Measurements from ENCODE around the gene FCRL1. TPM values are rescaled to one million over a fixed set of nuclear protein-coding genes. Genes with fewer than 3 reads are reported as not detected.

The FCRL1 gene
- 10 to 100 TPM in 1 of 5 donors, 1 to 10 TPM in 4; 2.4 to 11.9 (median 4.9) TPM for total RNA-seq
- total RNA-seq (2013), result 11.4 TPM
- total RNA-seq, result 0 to 4.0 (median 0.91) reads per million in 29 experiments

- no peaks in the 10 kb centered on the region for H3K9me3 ChIP-seq
- ChIA-PET POLR2A (no interaction called here), CTCF (no interaction called here)
- no peak within 1 kb of the TSS for H3K27ac Mint-ChIP-seq
- ATAC-seq (replicated peaks in 1 of 4) (no peak), DNase-seq (no peak)
- no peaks in the 10 kb centered on the region for H3K4me1 ChIP-seq (ENCODE audit: control insufficient read depth in 1 of 2, extremely low read depth in 1 of 2, insufficient read depth in 2 of 2, low read length in 2 of 2)
- H3K9me3 Mint-ChIP-seq, result no peaks in the 10 kb centered on the region
- peaks cover 0 to 3% (median 2%) of the 10 kb centered on the region in 3 donors for H3K4me1 Mint-ChIP-seq
- H3K36me3 ChIP-seq (ENCODE audit: control insufficient read depth in 2 of 2, extremely low read depth in 1 of 2, insufficient read depth in 1 of 2, low read length in 1 of 2), result no peaks in the 10 kb centered on the region
- H3K4me3 ChIP-seq (ENCODE audit: control insufficient read depth in 1 of 2, extremely low read depth in 1 of 2, low read length in 1 of 2), result no peak within 1 kb of the TSS
- H3K27ac ChIP-seq (ENCODE audit: low read length), result no peak within 1 kb of the TSS
- WGBS (ENCODE audit: insufficient coverage), result no CpG with 5 or more reads among the region's 3 CpGs
- H3K27me3 ChIP-seq (replicated peaks in 1 of 2; ENCODE audit: control insufficient read depth in 2 of 2, extremely low read depth in 1 of 2, insufficient read depth in 2 of 2, low read length in 1 of 2), result peaks cover 0 to 2% of the 10 kb centered on the region in 2 experiments
- peaks cover 6 to 12% of the 10 kb centered on the region in 2 donors for H3K27me3 Mint-ChIP-seq
- H3K36me3 Mint-ChIP-seq, result no peaks in the 10 kb centered on the region
- H3K4me3 Mint-ChIP-seq, result no peak within 1 kb of the TSS
Measured at GRCh38 chr1:157819896-157820295, at the start of gene FCRL1. FCRL1 (minus strand) TSS chr1:157820120; CDS start chr1:157820037, 83 bp downstream.

- H3K27ac ChIP-seq (ENCODE audit: low read length), result no peak overlapping the region
- no peaks in the 10 kb centered on the region for H3K4me1 Mint-ChIP-seq
- no peaks in the 10 kb centered on the region for H3K9me3 Mint-ChIP-seq
- peaks cover 0 to 3% of the 10 kb centered on the region in 2 experiments for H3K27me3 ChIP-seq (replicated peaks in 1 of 2; ENCODE audit: control insufficient read depth in 2 of 2, extremely low read depth in 1 of 2, insufficient read depth in 2 of 2, low read length in 1 of 2)
- no peak overlapping the region for H3K27ac Mint-ChIP-seq
- peaks cover 12 to 15% of the 10 kb centered on the region in 2 donors for H3K27me3 Mint-ChIP-seq
- ATAC-seq (replicated peaks in 1 of 4) (no peak), DNase-seq (no peak)
- no peaks in the 10 kb centered on the region for H3K4me1 ChIP-seq (ENCODE audit: control insufficient read depth in 1 of 2, extremely low read depth in 1 of 2, insufficient read depth in 2 of 2, low read length in 2 of 2)
- H3K4me3 ChIP-seq (ENCODE audit: control insufficient read depth in 1 of 2, extremely low read depth in 1 of 2, low read length in 1 of 2), result no peak overlapping the region
- H3K4me3 Mint-ChIP-seq, result no peak overlapping the region
- no CpG with 5 or more reads among the region's 1 CpG for WGBS (ENCODE audit: insufficient coverage)
- no peaks in the 10 kb centered on the region for H3K9me3 ChIP-seq
- ChIA-PET POLR2A (no interaction called here), CTCF (no interaction called here)
- no peaks in the 10 kb centered on the region for H3K36me3 Mint-ChIP-seq
- H3K36me3 ChIP-seq (ENCODE audit: control insufficient read depth in 2 of 2, extremely low read depth in 1 of 2, insufficient read depth in 1 of 2, low read length in 1 of 2), result no peaks in the 10 kb centered on the region
Measured at GRCh38 chr1:157868654-157869053, 48.7 kb upstream of the FCRL1 start.

- ChIA-PET POLR2A (no interaction called here), CTCF (interaction anchor here in 1 of 2 donors (0.7 kb wide), 1 partner anchor 288 kb away, joined by 3 read pairs; no protein-coding TSS in a partner anchor)
- no peaks in the 10 kb centered on the region for H3K36me3 Mint-ChIP-seq
- H3K27me3 ChIP-seq (replicated peaks in 1 of 2; ENCODE audit: control insufficient read depth in 2 of 2, extremely low read depth in 1 of 2, insufficient read depth in 2 of 2, low read length in 1 of 2), result no peaks in the 10 kb centered on the region
- no peaks in the 10 kb centered on the region for H3K36me3 ChIP-seq (ENCODE audit: control insufficient read depth in 2 of 2, extremely low read depth in 1 of 2, insufficient read depth in 1 of 2, low read length in 1 of 2)
- no peaks in the 10 kb centered on the region for H3K4me1 ChIP-seq (ENCODE audit: control insufficient read depth in 1 of 2, extremely low read depth in 1 of 2, insufficient read depth in 2 of 2, low read length in 2 of 2)
- no peak overlapping the region for H3K4me3 Mint-ChIP-seq
- ATAC-seq (replicated peaks in 1 of 4) (no peak), DNase-seq (no peak)
- H3K4me3 ChIP-seq (ENCODE audit: control insufficient read depth in 1 of 2, extremely low read depth in 1 of 2, low read length in 1 of 2), result no peak overlapping the region
- H3K27ac Mint-ChIP-seq, result no peak overlapping the region
- H3K9me3 Mint-ChIP-seq, result no peaks in the 10 kb centered on the region
- no peaks in the 10 kb centered on the region for H3K4me1 Mint-ChIP-seq
- peaks cover 4 to 7% of the 10 kb centered on the region in 2 donors for H3K27me3 Mint-ChIP-seq
- no peak overlapping the region for H3K27ac ChIP-seq (ENCODE audit: low read length)
- no peaks in the 10 kb centered on the region for H3K9me3 ChIP-seq
- 62% methylated on average over 5 of the region's 6 CpGs for WGBS (ENCODE audit: insufficient coverage)
Measured at GRCh38 chr1:157862114-157863070, 42.5 kb upstream of the FCRL1 start.

- CTCF ChIA-PET, result no interaction called here
- Mint-ChIP-seq H3K27ac (no peak overlapping the region), H3K9me3 (no peaks in the 10 kb centered on the region), H3K27me3 (peaks cover 0 to 12% of the 10 kb centered on the region in 2 donors), H3K4me3 (no peak overlapping the region), H3K4me1 (no peaks in the 10 kb centered on the region), H3K36me3 (no peaks in the 10 kb centered on the region)
- DNase-seq (no peak), ATAC-seq (replicated peaks in 1 of 4) (no peak)
- Histone ChIP-seq H3K27me3 (replicated peaks in 1 of 2; ENCODE audit: control insufficient read depth in 2 of 2, extremely low read depth in 1 of 2, insufficient read depth in 2 of 2, low read length in 1 of 2) (no peaks in the 10 kb centered on the region), H3K9me3 (no peaks in the 10 kb centered on the region), H3K36me3 (ENCODE audit: control insufficient read depth in 2 of 2, extremely low read depth in 1 of 2, insufficient read depth in 1 of 2, low read length in 1 of 2) (no peaks in the 10 kb centered on the region), H3K27ac (ENCODE audit: low read length) (no peak overlapping the region), H3K4me1 (ENCODE audit: control insufficient read depth in 1 of 2, extremely low read depth in 1 of 2, insufficient read depth in 2 of 2, low read length in 2 of 2) (no peaks in the 10 kb centered on the region), H3K4me3 (ENCODE audit: control insufficient read depth in 1 of 2, extremely low read depth in 1 of 2, low read length in 1 of 2) (no peak overlapping the region)
- 80% methylated on average over 1 of the region's 2 CpGs for WGBS (ENCODE audit: insufficient coverage)
- POLR2A ChIA-PET, result no interaction called here
Measured at GRCh38 chr1:157856538-157856937, 36.6 kb upstream of the FCRL1 start.

GRCh38 chr1:157852476-157852875, 32.6 kb upstream of the FCRL1 start:
- no peak overlapping the region for H3K27ac ChIP-seq (ENCODE audit: low read length)
- Mint-ChIP-seq H3K9me3 (no peaks in the 10 kb centered on the region), H3K4me1 (no peaks in the 10 kb centered on the region), H3K27ac (no peak overlapping the region), H3K4me3 (no peak overlapping the region), H3K27me3 (peaks cover 0 to 12% of the 10 kb centered on the region in 2 donors), H3K36me3 (no peaks in the 10 kb centered on the region)
- CTCF ChIA-PET, result no interaction called here
- H3K4me1 ChIP-seq (ENCODE audit: control insufficient read depth in 1 of 2, extremely low read depth in 1 of 2, insufficient read depth in 2 of 2, low read length in 2 of 2), result no peaks in the 10 kb centered on the region
- DNase-seq, result no peak
- H3K4me3 ChIP-seq (ENCODE audit: control insufficient read depth in 1 of 2, extremely low read depth in 1 of 2, low read length in 1 of 2), result no peak overlapping the region
- 63% methylated on average over 3 of the region's 3 CpGs for WGBS (ENCODE audit: insufficient coverage)
- H3K27me3 ChIP-seq (replicated peaks in 1 of 2; ENCODE audit: control insufficient read depth in 2 of 2, extremely low read depth in 1 of 2, insufficient read depth in 2 of 2, low read length in 1 of 2), result no peaks in the 10 kb centered on the region
- ATAC-seq (replicated peaks in 1 of 4), result no peak
- H3K9me3 ChIP-seq, result no peaks in the 10 kb centered on the region
- POLR2A ChIA-PET, result no interaction called here
- H3K36me3 ChIP-seq (ENCODE audit: control insufficient read depth in 2 of 2, extremely low read depth in 1 of 2, insufficient read depth in 1 of 2, low read length in 1 of 2), result no peaks in the 10 kb centered on the region

GRCh38 chr1:157849229-157849875, 29.4 kb upstream of the FCRL1 start:
- no peak for ATAC-seq (replicated peaks in 1 of 4)
- H3K27ac ChIP-seq (ENCODE audit: low read length), result no peak overlapping the region

More at GRCh38 chr1:157849229-157849875, 29.4 kb upstream of the FCRL1 start:
- Mint-ChIP-seq H3K36me3 (no peaks in the 10 kb centered on the region), H3K4me3 (peak overlapping the region in 1 of 3 donors; percentile 1), H3K27ac (no peak overlapping the region), H3K4me1 (no peaks in the 10 kb centered on the region), H3K9me3 (no peaks in the 10 kb centered on the region), H3K27me3 (peaks cover 5 to 8% of the 10 kb centered on the region in 2 donors)
- ChIA-PET POLR2A (no interaction called here), CTCF (no interaction called here)
- Histone ChIP-seq H3K36me3 (ENCODE audit: control insufficient read depth in 2 of 2, extremely low read depth in 1 of 2, insufficient read depth in 1 of 2, low read length in 1 of 2) (no peaks in the 10 kb centered on the region), H3K4me3 (ENCODE audit: control insufficient read depth in 1 of 2, extremely low read depth in 1 of 2, low read length in 1 of 2) (no peak overlapping the region), H3K9me3 (no peaks in the 10 kb centered on the region), H3K27me3 (replicated peaks in 1 of 2; ENCODE audit: control insufficient read depth in 2 of 2, extremely low read depth in 1 of 2, insufficient read depth in 2 of 2, low read length in 1 of 2) (no peaks in the 10 kb centered on the region), H3K4me1 (ENCODE audit: control insufficient read depth in 1 of 2, extremely low read depth in 1 of 2, insufficient read depth in 2 of 2, low read length in 2 of 2) (peaks cover 0 to 2% of the 10 kb centered on the region in 2 experiments)
- DNase-seq, result no peak
- 100% methylated on average over 1 of the region's 2 CpGs for WGBS (ENCODE audit: insufficient coverage)
